B cell (primary cell): ENCODE data around the gene EHD1. TPM values are rescaled to one million over a fixed set of nuclear protein-coding genes. Genes with fewer than 3 reads are reported as not detected.

ENCODE experiments used
- ATAC-seq: fragments of 200-7000 bp; cut with Tn5 transposase; one replicate; pipeline ENCODE4 v1.10.0; 2021; ENCODE audit warnings: low read depth, mild to moderate bottlenecking, moderate number of reproducible peaks, moderate library complexity
- CTCF ChIA-PET: fragments of 350-600 bp; sonication (Branson Sonifier 250); formaldehyde crosslinking; loops from one replicate; lab custom pipeline; 2021; ENCODE audit warnings: antibody characterized with exemption, inconsistent platforms; lab: Charles Lee
- POLR2A ChIA-PET: fragments of 350-600 bp; sonication (Branson Sonifier 250); formaldehyde crosslinking; loops from one replicate; lab custom pipeline; 2021; ENCODE audit warnings: antibody characterized with exemption; lab: Charles Lee
- DNase-seq: peaks from one replicate; pipeline ENCODE4 v3.0.0; 2013
- H2AFZ ChIP-seq: 2 replicates; pipeline ENCODE4 v1.6.1; 2012; ENCODE audit warnings: mild to moderate bottlenecking, low read depth, low read length; ENCODE audit not compliant: insufficient read depth, poor library complexity, severe bottlenecking
- H3K27ac ChIP-seq, 2 donors: 1 replicate in 1 of 2; 2 replicates in 1 of 2; pipeline ENCODE4 v1.5.1; 2012 to 2013; ENCODE audit warnings: low read length in 2 of 2, mild to moderate bottlenecking in 2 of 2, moderate library complexity in 1 of 2
- H3K27me3 ChIP-seq, 4 experiments: fragments of 200-600 bp in 1 of 4; sonication (generic) in 1 of 4; replicated peaks in 1 of 4; 1 replicate in 2 of 4; 2 replicates in 2 of 4; pipeline versions ENCODE4 v1.6.1 to v1.7.0; 2013 to 2016; ENCODE audit warnings: low read length in 3 of 4, mild to moderate bottlenecking in 2 of 4, mixed read lengths in 1 of 4, moderate library complexity in 1 of 4; ENCODE audit not compliant: insufficient read depth in 4 of 4, control insufficient read depth in 3 of 4; ENCODE audit errors: control extremely low read depth in 1 of 4
- H3K36me3 ChIP-seq, 2 experiments: replicated peaks in 1 of 2; 1 replicate in 1 of 2; 2 replicates in 1 of 2; pipeline versions ENCODE4 v1.6.1 to v1.7.1; 2013; ENCODE audit warnings: low read length in 1 of 2; ENCODE audit not compliant: insufficient read depth in 2 of 2, control insufficient read depth in 1 of 2; ENCODE audit errors: control extremely low read depth in 1 of 2, extremely low read depth in 1 of 2
- H3K4me1 ChIP-seq, 2 donors: fragments of 200-600 bp in 1 of 2; sonication (generic) in 1 of 2; 1 replicate in 1 of 2; 2 replicates in 1 of 2; pipeline versions ENCODE4 v1.5.1 to v1.6.1; 2013 to 2017; ENCODE audit warnings: low read length in 2 of 2; ENCODE audit not compliant: control insufficient read depth in 2 of 2, insufficient read depth in 2 of 2
- H3K4me2 ChIP-seq: replicated peaks from 2 replicates; pipeline ENCODE3; 2012; ENCODE audit warnings: mild to moderate bottlenecking, low read depth, low read length; ENCODE audit not compliant: poor library complexity, severe bottlenecking
- H3K4me3 ChIP-seq, 5 experiments: fragments of 200-600 bp in 1 of 5; sonication (generic) in 1 of 5; 1 replicate in 3 of 5; 2 replicates in 2 of 5; pipeline versions ENCODE4 v1.5.1 to v1.7.0; 2011 to 2016; ENCODE audit warnings: low read length in 4 of 5, mild to moderate bottlenecking in 4 of 5, low read depth in 2 of 5, control low read depth in 1 of 5, moderate library complexity in 1 of 5; ENCODE audit not compliant: insufficient read depth in 1 of 5; ENCODE audit errors: control extremely low read depth in 1 of 5, extremely low read depth in 1 of 5
- H3K79me2 ChIP-seq: fragments of 200-600 bp; sonication (generic); one replicate; pipeline ENCODE4 v1.6.0; 2016; ENCODE audit warnings: low read length; ENCODE audit not compliant: control insufficient read depth, insufficient read depth
- H3K9ac ChIP-seq: fragments of 200-600 bp; sonication (generic); 2 replicates; pipeline ENCODE4 v1.6.1; 2017; ENCODE audit warnings: mild to moderate bottlenecking, low read length, moderate library complexity
- H3K9me3 ChIP-seq, 3 donors: one replicate each; pipeline versions ENCODE4 v1.6.1 to v1.7.1; 2013; ENCODE audit warnings: low read length in 2 of 3; ENCODE audit not compliant: control insufficient read depth in 2 of 3, insufficient read depth in 1 of 3; ENCODE audit errors: control extremely low read depth in 1 of 3
- H4K20me1 ChIP-seq: 2 replicates; pipeline ENCODE4 v1.6.0; 2012; ENCODE audit warnings: mild to moderate bottlenecking, low read length; ENCODE audit not compliant: insufficient read depth, control insufficient read depth, poor library complexity, severe bottlenecking
- H3K27ac Mint-ChIP-seq: one replicate; pipeline ENCODE4 v1.8.0; 2021; ENCODE audit warnings: mixed read lengths
- H3K27me3 Mint-ChIP-seq: one replicate; pipeline ENCODE4 v1.8.0; 2021; ENCODE audit warnings: mixed read lengths
- H3K4me1 Mint-ChIP-seq: one replicate; pipeline ENCODE4 v1.8.0; 2021; ENCODE audit warnings: mixed read lengths
- H3K4me3 Mint-ChIP-seq: one replicate; pipeline ENCODE4 v1.8.0; 2021; ENCODE audit warnings: mixed read lengths
- H3K9me3 Mint-ChIP-seq: one replicate; pipeline ENCODE4 v1.8.0; 2022; ENCODE audit warnings: mixed read lengths; ENCODE audit not compliant: insufficient read depth
- CTCF ChIP-seq: fragments of 200-600 bp; IDR thresholded peaks from one replicate; pipeline ENCODE4 v1.8.0; 2022; ENCODE audit warnings: antibody characterized with exemption, mild to moderate bottlenecking
- EZH2 ChIP-seq: IDR thresholded peaks from 2 replicates; pipeline ENCODE4 v1.6.1; 2012; ENCODE audit warnings: borderline replicate concordance, low read depth, mild to moderate bottlenecking, moderate library complexity, low read length; ENCODE audit not compliant: insufficient read depth, poor library complexity, severe bottlenecking
- WGBS: methylation state at CpG from one replicate; pipeline ENCODE4 v1.1.5; 2013; ENCODE audit warnings: missing lambda C conversion rate; ENCODE audit not compliant: insufficient coverage; 5-methylcytosine and 5-hydroxymethylcytosine counted together
- intact Hi-C: fragments of 100-400 bp; cut with micrococcal nuclease; formaldehyde crosslinking; loops from one replicate; pipeline ENCODE4 v1.10.0; 2022
- polyA plus RNA-seq: library from polyadenylated mRNA; depleted of rRNA; stranded (reverse); fragments of >200 nt; gene quantifications from 2 replicates; pipeline ENCODE4 v1.2.3, GENCODE V29; 2012
- total RNA-seq, 2 donors: library from RNA; stranded (reverse); fragments of 120-200 nt in 1 of 2; gene quantifications; 1 replicate in 1 of 2; 2 replicates in 1 of 2; pipeline versions ENCODE4 v1.2.3 to v1.2.4, GENCODE V29; 2013 to 2022

Gene EHD1
- total and polyA plus RNA-seq, 2 donors (not counting 1 experiment from before 2014, with no cell fraction given), result 208 to 280 TPM

DNA sequence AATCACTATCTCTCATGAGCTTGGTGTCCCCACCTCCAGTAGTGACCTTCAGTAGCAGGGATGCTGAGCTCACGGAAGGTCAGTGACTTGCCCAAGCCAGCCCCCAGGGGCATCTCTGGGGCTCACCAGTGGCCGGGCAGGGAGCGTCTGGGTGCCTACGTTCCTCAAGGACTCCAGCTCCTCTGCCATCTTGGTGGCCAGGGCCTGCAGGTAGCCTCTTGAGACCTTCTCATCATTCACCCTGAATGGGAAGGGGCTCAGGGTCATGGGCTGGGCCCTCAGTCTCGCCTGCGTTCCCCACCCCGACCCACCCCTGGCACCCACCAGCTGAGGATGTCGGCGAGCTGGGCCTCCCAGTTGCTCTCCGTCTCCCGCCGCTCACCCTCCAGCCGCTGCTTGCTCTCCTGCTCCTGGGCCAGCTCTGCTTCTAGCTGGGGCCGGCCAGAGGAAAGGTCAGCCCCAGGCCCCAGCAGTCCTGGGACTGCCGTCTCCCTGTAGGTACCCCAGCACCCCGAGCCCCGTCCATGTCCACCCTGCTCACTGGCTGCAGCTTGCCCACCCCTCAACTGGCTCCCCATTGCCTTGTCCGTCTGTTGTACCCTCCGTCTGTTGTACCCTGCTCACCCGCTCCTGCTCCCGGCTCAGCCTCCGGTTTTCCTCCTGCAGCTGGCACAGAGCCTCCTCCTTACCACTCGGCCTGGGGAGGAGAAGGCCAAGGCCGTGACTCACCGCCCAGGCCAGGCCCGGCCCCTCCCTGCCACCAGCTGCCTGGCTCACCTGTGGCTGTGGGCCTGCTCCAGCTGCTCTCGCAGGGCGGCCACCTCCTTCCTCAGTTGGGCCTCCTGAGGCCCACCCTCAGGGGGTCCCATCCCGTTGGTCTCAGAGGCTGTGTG is 43.5 kb downstream of the EHD1 start:
- Histone ChIP-seq H3K4me2 (no peak overlapping the region), H3K27me3 (no peaks in the 10 kb centered on the region), H3K9me3 (no peaks in the 10 kb centered on the region), H3K36me3 (peaks cover 0 to 11% of the 10 kb centered on the region in 2 experiments), H3K27ac (no peak overlapping the region), H3K4me1 (peaks cover 0 to 4% of the 10 kb centered on the region in 2 donors), H3K4me3 (no peak overlapping the region), H4K20me1 (no peaks in the 10 kb centered on the region), H3K9ac (no peak overlapping the region), H2AFZ (no peak overlapping the region), H3K79me2 (no peaks in the 10 kb centered on the region)
- no peaks in the 10 kb centered on the region for H3K4me1 Mint-ChIP-seq
- H3K27ac Mint-ChIP-seq, result no peak overlapping the region
- H3K4me3 Mint-ChIP-seq, result no peak overlapping the region
- intact Hi-C loops, result no loop called here
- no peak for TF ChIP-seq CTCF
- no peak for TF ChIP-seq EZH2
- DNase-seq (no peak), ATAC-seq (no peak)
- WGBS, result 97% methylated on average over 27 of the region's 29 CpGs
- CTCF ChIA-PET, result interaction anchor here (0.5 to 1.2 kb wide), 4 partner anchors 9 to 1953 kb away, joined by 3 to 5 read pairs (median 4); partner anchors contain the start of gene CDC42BPG
- no peaks in the 10 kb centered on the region for H3K9me3 Mint-ChIP-seq
- POLR2A ChIA-PET, result no interaction called here
- H3K27me3 Mint-ChIP-seq, result no peaks in the 10 kb centered on the region
